Retinal pigment epithelial cell (primary cell): ENCODE measurements around the gene TTYH3.

Experiments
- DNase-seq: peaks from one replicate; pipeline ENCODE4 v3.0.0-alpha.2; 2010; ENCODE audit warnings: low read depth
- H3K4me3 ChIP-seq: 2 replicates; pipeline ENCODE4 v1.5.1; 2011; ENCODE audit warnings: mild to moderate bottlenecking, low read length, control low read depth, moderate library complexity
- CTCF ChIP-seq: conservative IDR thresholded peaks from 2 replicates; pipeline ENCODE4 v1.5.1; 2011; ENCODE audit warnings: low read depth, low read length, control low read depth, inconsistent platforms

Gene TTYH3

GRCh38 chr7:2700141-2700850 lies 68.5 kb downstream of the TTYH3 start:
- TF ChIP-seq CTCF, result no peak
- DNase-seq, result no peak
- H3K4me3 ChIP-seq, result no peak overlapping the region

GRCh38 chr7:2701424-2701823 lies 69.6 kb downstream of the TTYH3 start:
- no peak overlapping the region for H3K4me3 ChIP-seq
- no peak for DNase-seq
- no peak for TF ChIP-seq CTCF

- DNase-seq, result peak; percentile 19
- TF ChIP-seq CTCF, result no peak
Observed at GRCh38 chr7:2701832-2702593, 70.2 kb downstream of the TTYH3 start.

GRCh38 chr7:2702594-2702957 lies 70.8 kb downstream of the TTYH3 start:
- no peak for TF ChIP-seq CTCF
- no peak for DNase-seq
- H3K4me3 ChIP-seq, result no peak overlapping the region

More at GRCh38 chr7:2701832-2702593, 70.2 kb downstream of the TTYH3 start:
- no peak overlapping the region for H3K4me3 ChIP-seq

DNA sequence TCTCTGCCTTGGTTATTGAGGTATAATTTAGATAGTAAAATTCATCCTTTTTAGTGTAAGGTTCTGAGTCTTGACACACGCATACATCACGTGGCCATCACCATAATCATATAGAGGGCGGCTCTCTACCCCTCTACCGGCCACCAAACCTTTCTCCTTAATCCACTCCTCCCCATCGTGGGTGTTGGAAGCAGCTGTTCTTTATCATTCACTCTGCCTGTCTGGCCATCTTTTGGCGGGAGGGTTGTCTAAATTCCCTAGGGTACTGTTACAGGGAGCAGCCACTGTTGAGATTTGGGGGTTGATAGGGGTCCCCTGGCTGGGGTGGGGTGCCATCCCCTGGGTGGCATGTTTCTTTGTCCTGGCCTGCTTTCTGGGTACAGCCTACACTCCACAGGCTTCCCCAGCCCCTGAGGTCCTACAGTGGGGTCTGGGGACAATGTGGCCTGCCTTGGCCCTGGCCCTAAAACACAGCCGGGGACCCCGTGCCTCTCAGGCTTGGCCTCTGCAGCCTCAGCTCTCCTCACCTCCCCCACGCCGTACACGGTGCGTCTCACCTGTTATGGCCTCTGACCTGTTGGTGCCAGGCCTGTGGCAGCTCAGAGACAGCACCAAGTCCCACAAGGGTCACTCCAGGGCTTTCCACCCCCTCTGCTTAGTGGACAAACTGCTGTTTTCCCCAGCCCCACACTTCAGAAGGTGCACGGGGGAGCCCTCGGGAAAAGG lies 73.7 kb downstream of the TTYH3 start:
- no peak overlapping the region for H3K4me3 ChIP-seq
- no peak for TF ChIP-seq CTCF
- no peak for DNase-seq

- H3K4me3 ChIP-seq, result no peak overlapping the region
- DNase-seq, result no peak
- TF ChIP-seq CTCF, result no peak
Observed at GRCh38 chr7:2706685-2707126, 74.9 kb downstream of the TTYH3 start.
